Measurements from ENCODE around the gene TRPV3. TPM values are rescaled to one million over a fixed set of nuclear protein-coding genes. Genes with fewer than 3 reads are reported as not detected.

Gene TRPV3
- total and polyA plus RNA-seq, 8 donors = 0.55 to 4.2 (median 1.9) TPM

DNA sequence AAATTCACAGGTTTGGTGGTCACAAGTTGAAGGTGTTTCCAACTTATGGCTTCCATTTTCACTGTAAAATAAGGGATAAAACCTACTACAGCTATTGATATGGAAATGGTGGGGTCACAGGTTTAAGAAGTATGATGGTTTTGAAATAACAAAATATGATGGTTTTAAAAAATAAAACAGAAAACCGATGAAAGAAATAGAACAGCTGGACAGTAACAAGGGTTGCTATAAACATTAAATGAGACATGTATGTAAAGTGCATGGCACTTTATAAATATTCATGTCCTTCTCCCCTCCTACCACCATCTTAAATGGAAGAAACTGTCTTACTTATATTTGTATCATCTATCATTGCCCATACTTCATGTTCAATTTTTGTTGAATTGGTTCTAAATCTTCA is 50.5 kb downstream of the TRPV3 start:
- ATAC-seq (no peak), DNase-seq (no peak)
- no peak overlapping the region for H3K4me3 ChIP-seq
- intact Hi-C loops (cut with DNase I) = no loop called here
- TF ChIP-seq, protein P1, sequence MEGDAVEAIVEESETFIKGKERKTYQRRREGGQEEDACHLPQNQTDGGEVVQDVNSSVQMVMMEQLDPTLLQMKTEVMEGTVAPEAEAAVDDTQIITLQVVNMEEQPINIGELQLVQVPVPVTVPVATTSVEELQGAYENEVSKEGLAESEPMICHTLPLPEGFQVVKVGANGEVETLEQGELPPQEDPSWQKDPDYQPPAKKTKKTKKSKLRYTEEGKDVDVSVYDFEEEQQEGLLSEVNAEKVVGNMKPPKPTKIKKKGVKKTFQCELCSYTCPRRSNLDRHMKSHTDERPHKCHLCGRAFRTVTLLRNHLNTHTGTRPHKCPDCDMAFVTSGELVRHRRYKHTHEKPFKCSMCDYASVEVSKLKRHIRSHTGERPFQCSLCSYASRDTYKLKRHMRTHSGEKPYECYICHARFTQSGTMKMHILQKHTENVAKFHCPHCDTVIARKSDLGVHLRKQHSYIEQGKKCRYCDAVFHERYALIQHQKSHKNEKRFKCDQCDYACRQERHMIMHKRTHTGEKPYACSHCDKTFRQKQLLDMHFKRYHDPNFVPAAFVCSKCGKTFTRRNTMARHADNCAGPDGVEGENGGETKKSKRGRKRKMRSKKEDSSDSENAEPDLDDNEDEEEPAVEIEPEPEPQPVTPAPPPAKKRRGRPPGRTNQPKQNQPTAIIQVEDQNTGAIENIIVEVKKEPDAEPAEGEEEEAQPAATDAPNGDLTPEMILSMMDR (IDR thresholded peaks at IDR 0.05) = no peak
- H3K4me1 ChIP-seq = no peaks in the 10 kb centered on the region
- no peaks in the 10 kb centered on the region for H3K27me3 ChIP-seq
- no peak overlapping the region for H3K27ac ChIP-seq
- no peaks in the 10 kb centered on the region for H3K9me3 ChIP-seq
- H3K36me3 ChIP-seq = no peaks in the 10 kb centered on the region

DNA sequence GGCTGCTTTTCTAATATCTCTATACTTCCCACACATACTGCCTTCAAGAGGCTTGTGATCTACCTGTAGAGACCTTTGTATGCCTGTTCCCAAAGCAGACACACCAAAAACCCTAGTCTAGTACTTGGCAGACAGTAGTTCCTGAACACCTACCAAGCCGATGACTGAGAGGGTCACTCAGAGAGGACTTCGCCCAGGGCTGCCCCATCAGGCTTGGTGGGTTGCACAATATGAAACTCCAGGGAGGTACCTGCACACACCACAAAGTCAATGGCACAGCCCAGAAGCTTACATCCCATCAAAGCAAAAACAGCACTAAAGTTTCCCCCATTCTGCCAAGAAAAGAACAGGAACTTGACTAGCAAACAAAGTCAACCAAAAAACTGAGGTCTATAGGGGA is 51.6 kb downstream of the TRPV3 start:
- Histone ChIP-seq H3K4me1 (no peaks in the 10 kb centered on the region), H3K9me3 (no peaks in the 10 kb centered on the region), H3K36me3 (no peaks in the 10 kb centered on the region), H3K27ac (no peak overlapping the region), H3K27me3 (no peaks in the 10 kb centered on the region), H3K4me3 (no peak overlapping the region)
- intact Hi-C loops (cut with DNase I) = no loop called here
- TF ChIP-seq, protein P1 (IDR thresholded peaks at IDR 0.05) = no peak
- DNase-seq (no peak), ATAC-seq (no peak)

DNA sequence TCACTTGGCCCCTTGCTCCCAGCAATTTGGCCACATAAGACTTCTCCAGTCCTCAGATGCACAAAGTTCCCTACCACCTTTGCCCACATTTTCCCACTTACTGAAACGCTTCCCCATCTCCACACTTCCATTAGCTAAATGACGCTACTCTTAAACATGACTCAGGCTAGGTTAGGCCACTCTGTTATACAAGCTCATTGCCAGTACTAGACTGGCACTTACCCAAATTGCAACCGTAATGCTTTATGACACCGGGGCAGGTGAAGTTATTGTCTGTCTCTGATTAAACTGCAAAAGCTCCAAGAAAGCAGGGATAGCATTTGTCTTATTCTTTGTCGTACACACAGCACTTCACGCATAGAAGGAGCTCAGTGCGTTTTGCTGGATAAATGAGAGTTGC is 52.6 kb downstream of the TRPV3 start:
- intact Hi-C loops (cut with DNase I) = no loop called here
- Histone ChIP-seq H3K27me3 (no peaks in the 10 kb centered on the region), H3K27ac (no peak overlapping the region), H3K36me3 (no peaks in the 10 kb centered on the region), H3K4me1 (no peaks in the 10 kb centered on the region), H3K4me3 (no peak overlapping the region), H3K9me3 (no peaks in the 10 kb centered on the region)
- DNase-seq (no peak), ATAC-seq (no peak)
- TF ChIP-seq, protein P1 (IDR thresholded peaks at IDR 0.05) = no peak

DNA sequence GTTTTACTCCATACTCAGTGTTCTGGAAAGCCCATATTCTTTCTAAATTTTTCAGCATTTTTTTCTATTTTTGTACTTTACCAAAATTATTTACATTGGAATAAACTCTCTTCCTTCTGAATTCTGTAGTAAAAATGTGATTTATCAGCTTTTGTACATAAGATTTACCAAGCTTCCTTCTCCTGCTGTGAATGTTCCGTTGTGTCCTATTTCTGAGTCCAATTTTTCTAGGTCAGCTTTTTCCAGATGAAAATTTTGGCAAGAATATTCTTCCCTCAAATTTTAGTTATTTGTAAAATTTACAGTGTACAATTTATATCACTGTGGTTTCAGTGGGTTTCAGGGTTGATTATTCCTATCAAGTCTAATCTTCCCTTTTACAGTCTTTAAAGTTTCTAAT is 54.3 kb downstream of the TRPV3 start:
- Histone ChIP-seq H3K9me3 (no peaks in the 10 kb centered on the region), H3K27me3 (no peaks in the 10 kb centered on the region), H3K4me3 (no peak overlapping the region), H3K27ac (no peak overlapping the region), H3K36me3 (no peaks in the 10 kb centered on the region), H3K4me1 (no peaks in the 10 kb centered on the region)
- no peak for DNase-seq
- no peak for ATAC-seq
- TF ChIP-seq, protein P1 (IDR thresholded peaks at IDR 0.05) = no peak
- intact Hi-C loops (cut with DNase I) = no loop called here

DNA sequence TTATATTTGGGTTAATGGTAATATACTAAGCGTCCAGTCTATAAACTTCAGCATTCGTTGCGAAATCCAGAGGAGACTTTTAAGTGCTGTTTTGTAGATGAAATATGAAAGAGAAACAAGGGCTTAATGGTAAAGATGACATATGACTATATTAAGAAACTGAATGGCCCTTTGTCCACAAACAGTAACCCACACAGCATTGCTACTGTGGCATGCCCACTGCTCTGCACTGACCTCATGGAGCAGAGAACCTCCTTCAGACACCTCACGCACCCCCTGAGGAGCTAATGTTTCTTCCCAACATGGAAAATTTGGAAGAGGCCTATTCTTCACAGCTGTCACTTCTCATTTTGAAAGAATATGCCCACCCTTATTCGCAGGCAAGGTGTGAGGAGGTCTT is 55.1 kb downstream of the TRPV3 start:
- DNase-seq (peak in 1 of 4 donors; percentile 39), ATAC-seq (no peak)
- H3K36me3 ChIP-seq = no peaks in the 10 kb centered on the region
- H3K9me3 ChIP-seq = no peaks in the 10 kb centered on the region
- no peaks in the 10 kb centered on the region for H3K4me1 ChIP-seq
- TF ChIP-seq, protein P1 (IDR thresholded peaks at IDR 0.05) = no peak
- H3K27me3 ChIP-seq = no peaks in the 10 kb centered on the region
- H3K4me3 ChIP-seq = no peak overlapping the region
- intact Hi-C loops (cut with DNase I) = no loop called here
- H3K27ac ChIP-seq = no peak overlapping the region

Measured in left lung (tissue), 10 donors.